GM12891 (cell line): Measurements from ENCODE around the gene RLN1.
A peak's percentile ranks its signal among the peaks of the same experiment; 100 is the strongest.

ENCODE experiments used
- POLR2A ChIP-seq: IDR thresholded peaks from 2 replicates; pipeline ENCODE4 v1.6.1; 2011; ENCODE audit warnings: low read depth, low read length, control low read depth
- POLR2AphosphoS5 ChIP-seq: IDR thresholded peaks from 2 replicates; pipeline ENCODE4 v1.6.1; 2011; ENCODE audit warnings: low read depth, low read length, control low read depth
- POU2F2 ChIP-seq: IDR thresholded peaks from 2 replicates; pipeline ENCODE4 v1.6.1; 2011; ENCODE audit warnings: low read depth, mild to moderate bottlenecking, control low read depth, low read length, moderate library complexity
- SPI1 ChIP-seq: IDR thresholded peaks from 2 replicates; pipeline ENCODE4 v1.6.1; 2011; ENCODE audit warnings: low read depth, low read length, control low read depth
- TAF1 ChIP-seq: IDR thresholded peaks from 2 replicates; pipeline ENCODE4 v1.6.1; 2011; ENCODE audit warnings: low read depth, low read length, control low read depth

DNA sequence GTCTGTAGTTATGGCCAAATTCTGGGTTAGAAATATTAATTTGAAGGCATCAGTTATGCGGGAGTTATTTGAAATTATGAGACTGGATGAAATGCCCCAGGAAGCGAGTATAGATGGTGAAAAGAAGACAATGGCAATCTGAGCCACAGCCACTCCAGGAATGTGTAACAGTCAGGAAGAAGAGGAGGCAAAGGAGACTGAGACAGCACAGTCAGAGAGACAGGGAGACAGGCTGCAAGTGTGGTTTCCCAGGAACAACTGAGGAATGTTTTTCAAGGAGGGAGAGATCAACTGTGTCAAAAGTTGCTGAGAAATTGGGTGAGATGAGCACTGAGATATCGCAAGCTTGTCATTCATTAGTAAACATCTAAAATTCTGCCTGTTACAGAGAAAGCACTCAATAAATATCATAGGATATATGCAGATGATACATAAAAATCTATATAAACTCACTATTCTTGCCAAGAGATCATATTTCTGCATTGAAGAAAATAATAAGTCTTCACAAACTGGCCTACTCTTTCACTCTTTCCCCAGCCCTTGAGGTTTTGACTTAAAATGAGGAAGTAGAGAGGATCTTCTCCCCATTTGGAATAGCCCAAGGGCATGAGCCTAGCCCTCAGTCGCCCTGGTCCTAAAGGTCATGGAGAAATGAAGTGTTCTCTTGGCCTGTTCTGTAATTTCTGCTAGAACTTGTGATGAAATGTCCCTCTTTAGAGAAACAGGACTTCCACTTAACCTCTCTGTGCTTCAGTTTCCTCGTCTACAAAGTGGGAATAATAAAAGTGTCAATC is 48.5 kb upstream of the RLN1 start:
- TF ChIP-seq POLR2A (no peak), POLR2AphosphoS5 (no peak), SPI1 (0 out of 2 replicates have a peak, but pooled peaks have one; percentile 12), TAF1 (no peak), POU2F2 (no peak)
